Myocyte (in vitro differentiated cells): ENCODE data around the gene MOCS1. TPM values are rescaled to one million over a fixed set of nuclear protein-coding genes. Genes with fewer than 3 reads are reported as not detected.

ENCODE experiments used
- DNase-seq: peaks from one replicate; pipeline ENCODE4 v3.0.0-alpha.2; 2012; ENCODE audit warnings: low read depth
- total RNA-seq: library from RNA; depleted of rRNA; stranded (reverse); fragments of >200 nt; gene quantifications from 2 replicates; pipeline ENCODE4 v1.2.3, GENCODE V29; 2014

Gene MOCS1
- total RNA-seq, 1 donor from 2014 or later = 12.8 TPM

- no peak for DNase-seq
These were observed 16.0 kb upstream of the MOCS1 start for GRCh38 chr6:39950125-39950720.

GRCh38 chr6:39948199-39948791 is 14.0 kb upstream of the MOCS1 start:
- DNase-seq = no peak

- DNase-seq = no peak
These were observed 13.4 kb upstream of the MOCS1 start for GRCh38 chr6:39947611-39948068.

- DNase-seq = no peak
These were observed 11.4 kb upstream of the MOCS1 start for GRCh38 chr6:39945626-39946025.

GRCh38 chr6:39942903-39943580 is 8.8 kb upstream of the MOCS1 start:
- DNase-seq = no peak

- DNase-seq = no peak
These were observed 7.6 kb upstream of the MOCS1 start for GRCh38 chr6:39941820-39942219.

- DNase-seq = no peak
These were observed 6.9 kb upstream of the MOCS1 start for GRCh38 chr6:39941138-39941537.

- peak; percentile 18 for DNase-seq
These were observed 4.8 kb upstream of the MOCS1 start for GRCh38 chr6:39938773-39939654.

GRCh38 chr6:39937686-39938333 is 3.5 kb upstream of the MOCS1 start:
- no peak for DNase-seq

- DNase-seq = no peak
These were observed 2.6 kb upstream of the MOCS1 start for GRCh38 chr6:39936857-39937256.

- DNase-seq = no peak
These were observed 979 bp upstream of the MOCS1 start for GRCh38 chr6:39935241-39935640.

- DNase-seq = no peak
These were observed 562 bp downstream of the MOCS1 start for GRCh38 chr6:39933669-39934130.

GRCh38 chr6:39932386-39932910 is 1.8 kb downstream of the MOCS1 start:
- no peak for DNase-seq

GRCh38 chr6:39931607-39932006 is 2.7 kb downstream of the MOCS1 start:
- no peak for DNase-seq

- peak; percentile 33 for DNase-seq
These were observed 3.7 kb downstream of the MOCS1 start for GRCh38 chr6:39930540-39930939.

GRCh38 chr6:39929733-39930461 is 4.4 kb downstream of the MOCS1 start:
- DNase-seq = peak; percentile 53

- DNase-seq = no peak
These were observed 5.1 kb downstream of the MOCS1 start for GRCh38 chr6:39929039-39929732.

- no peak for DNase-seq
These were observed 7.1 kb downstream of the MOCS1 start for GRCh38 chr6:39927159-39927558.

- DNase-seq = no peak
These were observed 7.6 kb downstream of the MOCS1 start for GRCh38 chr6:39926668-39927067.

GRCh38 chr6:39925931-39926290 is 8.4 kb downstream of the MOCS1 start:
- no peak for DNase-seq
